GM21526 (cell line): ENCODE results near the gene MAN1C1.

Experiments used
- ATAC-seq: cut with Tn5 transposase; IDR thresholded peaks from one replicate; pipeline ENCODE4 v1.9.1; 2021; ENCODE audit warnings: moderate library complexity; ENCODE audit not compliant: unreplicated experiment, low FRiP score

The MAN1C1 gene

DNA sequence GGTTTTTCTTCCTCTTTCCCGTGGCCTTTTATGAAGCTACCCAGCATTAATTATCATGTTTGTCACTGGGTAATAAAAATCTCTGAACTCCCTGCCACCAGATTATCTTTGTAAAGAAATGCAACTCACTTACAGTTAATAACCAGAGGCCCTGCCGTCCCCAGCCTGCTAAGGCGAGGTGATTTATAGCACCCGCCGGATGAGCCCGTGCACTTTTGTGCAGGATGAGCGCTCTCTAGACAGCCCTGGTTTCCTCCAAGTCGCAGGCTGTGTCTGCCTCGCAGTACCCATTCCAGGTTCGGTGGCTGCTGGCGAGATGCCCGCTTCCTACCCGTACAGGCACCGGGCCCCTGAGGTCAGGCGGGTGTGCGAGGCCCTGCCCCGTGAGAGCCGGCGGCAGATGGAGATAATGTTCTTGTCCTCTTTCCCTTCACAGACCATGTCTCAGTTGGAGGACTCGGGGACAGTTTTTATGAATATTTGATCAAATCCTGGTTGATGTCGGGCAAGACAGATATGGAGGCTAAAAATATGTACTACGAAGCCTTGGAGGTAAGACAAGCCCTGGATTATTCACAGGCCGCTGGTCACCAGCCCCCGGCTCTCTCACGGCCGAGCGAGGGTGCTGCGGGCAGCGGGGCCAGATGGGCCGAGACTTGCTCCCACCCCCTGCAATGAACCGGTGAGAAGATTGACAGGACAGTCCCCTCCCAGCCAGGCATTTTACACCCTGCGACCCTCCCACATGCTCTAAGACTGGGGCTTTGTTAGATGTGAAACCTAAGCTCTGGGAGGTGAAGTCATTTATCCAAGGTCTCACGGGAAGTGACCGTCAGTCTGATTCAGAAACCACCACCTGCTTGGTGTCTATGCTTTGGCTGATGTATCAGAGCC lies 154.9 kb downstream of the MAN1C1 start:
- no peak for ATAC-seq

GRCh38 chr1:25772164-25772563 lies 155.6 kb downstream of the MAN1C1 start:
- ATAC-seq: no peak

DNA sequence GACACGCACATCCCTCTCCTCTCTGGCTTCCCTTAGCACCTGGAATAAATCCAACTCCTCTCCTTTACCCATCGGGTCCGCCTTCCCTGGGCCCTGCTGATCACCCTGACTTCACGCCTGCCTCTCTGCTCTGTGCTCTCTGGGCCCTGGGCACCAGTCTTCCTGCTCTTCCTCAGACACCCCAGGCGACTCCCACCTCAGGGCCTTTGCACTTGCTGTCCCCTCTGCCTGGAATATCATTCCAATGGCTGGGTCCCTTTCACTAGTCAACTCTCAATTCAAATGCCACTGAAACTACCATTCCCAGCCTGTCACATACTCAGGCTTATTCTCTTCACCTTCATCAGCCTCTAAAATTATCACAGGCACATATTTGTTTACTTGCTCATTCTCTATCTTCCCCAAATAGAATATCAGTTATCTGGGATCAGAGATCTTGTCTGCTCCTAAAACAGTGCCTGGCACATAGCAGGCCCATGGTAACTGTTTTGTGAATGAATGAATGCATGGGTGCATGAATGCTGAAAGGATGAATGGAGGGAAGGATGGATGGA lies 156.2 kb downstream of the MAN1C1 start:
- no peak for ATAC-seq

GRCh38 chr1:25773441-25774125 lies 157.0 kb downstream of the MAN1C1 start:
- ATAC-seq: no peak

GRCh38 chr1:25774206-25774803 lies 157.7 kb downstream of the MAN1C1 start:
- no peak for ATAC-seq

DNA sequence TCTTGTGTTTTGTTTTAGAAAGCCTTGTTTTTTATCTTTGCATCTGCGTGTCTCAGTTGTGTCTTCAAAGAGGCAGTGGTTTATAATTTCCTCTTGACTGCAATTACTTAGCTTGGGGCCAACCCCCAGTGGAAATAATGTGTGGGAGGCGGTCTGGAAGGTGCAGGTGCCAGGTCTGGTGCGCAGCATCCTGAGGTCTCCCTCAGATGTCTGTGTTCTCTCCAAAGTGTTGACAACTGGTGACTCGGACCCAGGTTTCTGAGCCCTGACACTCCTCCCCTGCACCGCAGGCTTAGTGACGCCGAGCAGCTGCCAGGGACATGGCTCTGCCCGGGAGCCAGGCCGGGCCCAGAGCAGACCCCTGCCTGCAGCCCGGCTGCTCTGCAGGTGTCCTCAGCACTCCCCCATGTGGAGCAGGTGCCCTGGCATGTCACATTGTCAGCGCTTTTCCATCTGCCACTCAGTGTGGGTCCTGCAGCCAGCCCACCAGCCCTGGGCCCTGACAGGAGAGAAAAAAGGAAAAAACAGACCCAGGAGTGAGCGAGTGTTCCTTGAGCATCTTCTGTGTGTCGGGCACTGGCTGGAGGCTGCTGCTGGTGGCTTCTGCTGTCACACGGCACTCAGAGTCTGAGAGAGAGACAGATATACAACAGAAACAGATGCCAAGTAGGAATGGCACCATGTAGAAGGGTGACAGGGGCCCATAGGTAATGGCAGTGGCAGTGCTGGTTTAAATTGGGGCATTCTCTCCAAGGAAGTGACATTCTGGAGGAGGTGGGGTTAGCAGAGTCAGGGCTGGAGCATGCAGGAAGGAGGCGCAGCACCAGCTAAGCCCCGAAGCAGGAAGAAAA lies 158.6 kb downstream of the MAN1C1 start:
- no peak for ATAC-seq

- ATAC-seq: no peak
Observed at GRCh38 chr1:25779388-25779787, 162.8 kb downstream of the MAN1C1 start.

DNA sequence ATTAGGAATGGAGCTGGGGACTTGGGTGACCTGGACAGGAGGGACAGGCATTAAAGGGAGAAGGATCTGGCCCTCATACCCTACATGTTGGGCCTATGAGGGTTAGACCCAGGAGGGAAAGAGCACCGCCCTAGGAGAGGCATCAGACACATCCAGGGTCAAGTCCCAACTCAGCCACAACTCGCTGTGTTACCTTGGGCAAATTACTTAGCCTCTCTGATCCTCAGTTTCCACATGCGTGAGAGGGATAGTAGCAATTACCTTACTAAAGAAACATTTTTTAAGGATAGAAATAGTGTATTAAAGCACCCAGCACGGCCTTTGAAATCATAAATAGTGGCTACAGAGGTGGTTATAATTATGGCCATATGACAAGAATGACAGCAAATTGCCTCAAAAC lies 163.3 kb downstream of the MAN1C1 start:
- no peak for ATAC-seq

GRCh38 chr1:25780318-25781129 lies 163.9 kb downstream of the MAN1C1 start:
- no peak for ATAC-seq

DNA sequence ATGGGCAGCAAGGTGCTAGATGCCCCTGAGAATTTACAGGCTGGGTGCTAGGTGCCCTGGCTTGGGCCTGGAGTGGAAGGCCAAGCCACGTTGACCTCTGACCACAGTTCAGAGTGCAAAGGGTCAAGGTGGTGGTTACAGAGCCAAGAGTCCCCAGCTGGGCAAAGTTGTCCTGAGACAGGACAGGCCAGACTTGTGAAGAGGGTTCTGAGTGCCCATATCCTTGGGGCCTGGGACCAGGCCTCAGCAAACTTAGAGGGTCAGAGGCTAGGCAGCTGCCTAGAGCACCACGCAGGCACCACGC lies 164.5 kb downstream of the MAN1C1 start:
- no peak for ATAC-seq

- no peak for ATAC-seq
Observed at GRCh38 chr1:25782608-25783201, 166.1 kb downstream of the MAN1C1 start.

GRCh38 chr1:25784575-25785051 lies 168.0 kb downstream of the MAN1C1 start:
- ATAC-seq: no peak

DNA sequence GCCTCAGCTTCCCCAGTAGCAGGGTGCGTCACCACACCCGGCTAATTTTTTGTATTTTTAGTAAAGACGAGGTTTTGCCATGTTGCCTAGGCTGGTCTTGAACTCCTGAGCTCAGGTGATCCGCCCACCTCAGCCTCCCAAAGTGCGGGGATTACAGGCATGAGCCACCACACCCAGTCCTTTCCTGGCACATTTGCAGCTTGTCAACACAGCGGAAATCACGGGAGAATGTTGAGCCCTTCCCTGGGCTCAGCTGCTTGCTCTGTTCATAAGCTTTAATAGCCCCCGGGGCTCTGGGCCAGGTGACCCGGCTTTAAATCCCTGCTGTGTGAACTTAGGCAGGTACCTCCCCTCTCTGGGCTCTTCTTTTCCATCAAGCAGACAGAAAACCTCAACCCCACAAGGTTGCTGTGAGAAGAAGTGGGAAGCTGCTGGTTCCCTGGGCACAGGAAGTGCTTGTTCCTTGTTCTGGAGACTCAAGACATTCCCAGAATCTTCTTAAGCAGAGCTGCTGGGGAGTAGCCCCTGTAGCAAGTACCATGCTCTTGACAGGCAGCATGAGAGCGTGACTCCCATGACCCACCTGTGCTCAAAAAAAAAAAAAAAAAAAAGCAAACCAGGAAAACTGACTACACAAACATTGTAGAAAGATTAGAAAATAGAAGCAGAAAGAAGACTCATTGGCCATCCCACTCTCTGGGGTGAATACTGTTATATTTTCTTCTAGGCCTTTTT lies 168.9 kb downstream of the MAN1C1 start:
- no peak for ATAC-seq

GRCh38 chr1:25786887-25787759 lies 170.5 kb downstream of the MAN1C1 start:
- ATAC-seq: no peak

- no peak for ATAC-seq
Observed at GRCh38 chr1:25787760-25788166, 171.2 kb downstream of the MAN1C1 start.

- ATAC-seq: no peak
Observed at GRCh38 chr1:25790472-25790871, 173.9 kb downstream of the MAN1C1 start.

DNA sequence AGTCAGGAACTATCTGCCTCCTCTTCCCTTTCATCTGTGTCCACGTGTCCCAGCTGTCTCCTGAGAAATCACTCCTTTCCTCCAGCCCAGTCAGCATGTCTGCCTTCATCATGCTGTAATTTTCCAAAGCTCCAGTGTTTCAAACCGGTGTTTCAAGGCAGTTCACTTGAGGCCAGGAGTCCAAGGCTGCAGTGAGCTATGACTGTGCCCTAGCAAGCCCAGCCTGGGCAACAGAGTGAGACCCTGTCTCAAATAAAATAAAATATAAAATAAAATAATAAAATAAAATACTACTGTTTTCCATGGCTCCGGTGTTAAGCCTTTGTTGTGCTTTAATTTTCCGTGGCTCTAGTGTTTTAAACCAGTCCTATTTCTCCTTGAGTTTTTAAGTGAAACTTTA lies 175.5 kb downstream of the MAN1C1 start:
- ATAC-seq: no peak
